ENCODE data around the gene STX18.

Gene STX18

GRCh38 chr4:4374388-4375098 is 167.3 kb downstream of the STX18 start:
- DNase-seq, result no peak

All from eye (tissue), 1 donor.